GM21526 (cell line): Measurements from ENCODE around the gene HOXC10.

Source experiments
- ATAC-seq: cut with Tn5 transposase; IDR thresholded peaks from one replicate; pipeline ENCODE4 v1.9.1; 2021; ENCODE audit warnings: moderate library complexity; ENCODE audit not compliant: unreplicated experiment, low FRiP score

The HOXC10 gene

DNA sequence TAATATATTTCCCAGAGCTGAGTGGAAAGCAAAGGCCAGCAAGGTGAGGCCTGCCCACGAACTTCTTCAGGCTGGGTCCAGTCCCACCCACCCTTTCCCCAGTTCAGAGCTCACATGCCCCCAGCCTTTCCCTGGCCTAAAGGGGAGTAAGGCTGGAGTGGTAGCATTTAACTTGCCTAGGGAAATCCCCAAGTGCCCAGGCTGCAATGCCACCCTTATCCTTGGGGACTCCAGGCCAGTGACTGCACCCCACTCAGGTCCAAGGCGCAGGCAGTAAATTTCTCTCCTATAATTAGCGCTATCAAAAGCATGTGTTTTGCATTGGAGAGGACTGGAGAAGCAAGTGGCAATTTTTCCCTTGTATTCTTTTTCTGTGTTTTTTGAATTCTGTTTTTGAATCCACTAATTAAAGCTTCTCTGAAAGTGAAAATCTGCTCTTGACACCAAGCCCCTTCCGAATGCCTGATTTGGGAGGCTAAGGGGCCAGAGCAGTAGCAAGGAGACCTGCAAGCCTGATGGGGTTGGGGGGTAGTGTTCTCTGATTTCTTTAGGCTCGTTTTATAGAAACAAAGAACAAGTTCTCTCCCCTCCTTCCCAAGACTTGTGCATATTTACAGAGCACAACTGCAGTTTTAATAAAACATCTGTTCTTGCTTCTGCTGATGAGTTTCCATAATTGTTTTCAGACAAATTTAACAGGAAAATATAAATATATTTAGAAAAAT, 39.8 kb downstream of the HOXC10 start:
- ATAC-seq = no peak

DNA sequence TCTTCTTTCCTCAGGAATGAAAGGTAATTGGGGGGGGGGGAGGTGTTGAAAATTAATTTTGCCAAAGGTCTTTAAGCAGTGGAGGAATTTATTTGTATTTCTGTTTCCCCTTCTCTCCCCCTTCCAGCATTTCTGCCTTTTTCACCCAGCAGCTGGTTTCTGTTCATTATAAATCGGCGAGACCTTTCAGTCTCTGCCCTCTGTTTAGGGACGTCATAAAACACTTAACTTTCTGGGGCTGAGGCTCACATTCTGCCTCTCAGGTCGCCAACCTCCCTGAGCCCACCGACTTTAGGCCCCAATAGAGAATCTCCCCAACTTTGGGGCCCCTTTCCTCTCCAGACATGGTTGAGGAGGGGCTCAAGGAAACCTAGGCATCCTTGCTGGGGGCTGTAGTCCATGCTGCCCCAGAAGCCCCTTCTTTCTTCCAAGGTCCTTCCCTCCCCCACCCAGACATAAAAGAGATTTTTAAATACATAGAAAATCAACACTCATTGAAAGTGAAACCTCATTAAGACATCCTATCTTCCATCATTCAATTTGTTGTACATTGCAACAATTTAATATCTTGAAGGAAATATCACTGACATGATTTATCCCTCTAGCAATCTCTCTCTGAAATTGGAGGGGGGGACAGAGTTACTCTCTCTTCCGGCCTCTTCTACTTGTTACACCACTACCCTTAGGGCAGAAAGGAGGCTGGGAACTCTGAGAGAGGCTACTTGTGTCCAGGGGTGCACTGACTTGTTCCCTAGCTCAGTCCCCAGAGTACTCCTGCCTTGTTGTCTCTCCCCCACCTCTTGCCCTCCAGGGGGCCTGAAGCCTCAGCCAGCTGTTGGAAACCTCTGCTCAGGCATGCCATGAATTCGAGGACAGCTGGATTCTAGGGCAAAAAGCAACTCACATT, 40.8 kb downstream of the HOXC10 start:
- no peak for ATAC-seq

DNA sequence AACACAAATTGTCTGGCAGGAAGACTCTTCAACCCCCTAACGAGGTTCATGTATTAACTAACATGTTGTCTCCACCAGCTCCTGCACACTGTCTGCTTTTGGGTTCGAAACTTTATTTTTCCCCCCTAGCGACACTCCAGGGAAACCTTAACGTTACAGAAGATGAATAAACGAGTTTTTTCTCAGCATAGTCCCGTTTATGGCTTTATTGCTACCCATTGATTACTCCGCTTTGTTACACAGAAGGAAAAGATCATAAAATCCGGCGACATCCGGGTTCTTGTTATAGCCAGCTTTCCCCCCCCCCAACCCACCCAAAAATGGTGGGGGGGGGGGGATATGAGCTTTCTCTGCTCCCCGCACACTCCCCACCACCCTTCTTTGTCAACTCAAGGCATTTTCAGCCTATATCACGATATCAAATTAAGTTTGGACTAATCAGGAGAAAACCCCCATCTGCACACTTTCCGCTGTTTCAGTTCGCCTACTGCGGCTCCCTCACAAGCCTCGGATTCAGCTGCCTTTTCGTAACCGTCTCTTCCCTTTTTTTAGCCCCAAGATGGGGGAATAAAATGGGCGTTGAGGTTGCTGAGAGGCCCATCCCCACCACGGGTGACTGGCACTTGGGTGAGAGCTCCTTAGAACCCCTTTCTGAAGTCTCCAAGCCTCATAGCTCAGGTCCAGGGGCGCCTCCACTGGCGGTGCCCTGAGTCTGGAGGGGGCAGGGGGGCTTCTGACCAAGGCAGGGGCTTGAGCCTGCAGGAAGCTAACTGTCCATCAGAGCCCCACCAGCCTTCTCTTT, 41.9 kb downstream of the HOXC10 start:
- ATAC-seq = no peak

DNA sequence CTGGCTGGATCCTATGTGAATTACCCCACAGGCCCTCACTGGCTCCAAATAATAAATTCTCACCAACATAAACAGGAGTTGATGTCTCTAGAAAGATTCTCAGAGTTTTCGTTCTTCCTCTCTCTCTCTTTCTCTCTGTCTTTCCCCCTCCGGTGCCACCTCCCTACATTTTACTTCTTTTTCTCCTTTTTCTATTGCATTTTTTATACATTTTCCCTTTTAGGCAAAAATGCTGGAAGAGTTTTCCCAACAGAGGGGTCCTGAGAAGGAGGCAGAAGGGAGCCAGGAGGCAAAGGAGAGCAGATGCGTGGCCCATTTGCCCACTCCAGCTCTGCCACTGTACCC, 42.5 kb downstream of the HOXC10 start:
- ATAC-seq = no peak

DNA sequence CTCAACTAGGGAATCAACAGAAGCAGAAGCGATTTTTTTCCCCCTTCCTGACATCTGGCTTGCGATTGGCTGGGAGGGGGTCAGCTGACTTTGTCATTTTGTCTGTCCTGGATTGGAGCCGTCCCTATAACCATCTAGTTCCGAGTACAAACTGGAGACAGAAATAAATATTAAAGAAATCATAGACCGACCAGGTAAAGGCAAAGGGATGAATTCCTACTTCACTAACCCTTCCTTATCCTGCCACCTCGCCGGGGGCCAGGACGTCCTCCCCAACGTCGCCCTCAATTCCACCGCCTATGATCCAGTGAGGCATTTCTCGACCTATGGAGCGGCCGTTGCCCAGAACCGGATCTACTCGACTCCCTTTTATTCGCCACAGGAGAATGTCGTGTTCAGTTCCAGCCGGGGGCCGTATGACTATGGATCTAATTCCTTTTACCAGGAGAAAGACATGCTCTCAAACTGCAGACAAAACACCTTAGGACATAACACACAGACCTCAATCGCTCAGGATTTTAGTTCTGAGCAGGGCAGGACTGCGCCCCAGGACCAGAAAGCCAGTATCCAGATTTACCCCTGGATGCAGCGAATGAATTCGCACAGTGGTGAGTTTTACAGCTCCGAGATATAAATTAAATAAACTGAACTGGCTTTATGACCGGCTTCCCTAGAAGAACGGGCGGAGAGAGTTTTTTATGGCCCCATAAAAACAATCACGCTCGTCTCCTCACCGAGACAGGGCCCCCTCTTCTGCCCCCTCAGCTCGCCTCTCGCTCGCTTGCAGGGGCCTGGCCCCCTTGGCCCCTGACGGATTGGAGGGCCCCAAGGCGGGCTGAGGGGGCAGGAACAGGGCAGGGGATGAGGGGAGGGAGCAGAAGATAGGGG, 43.6 kb downstream of the HOXC10 start, which contains the start of gene HOXC6:
TSS of gene HOXC6 (plus strand) at position 127 of the 888 bp plus-strand sequence. CDS start at position 209, 82 bp downstream.
- ATAC-seq = no peak

DNA sequence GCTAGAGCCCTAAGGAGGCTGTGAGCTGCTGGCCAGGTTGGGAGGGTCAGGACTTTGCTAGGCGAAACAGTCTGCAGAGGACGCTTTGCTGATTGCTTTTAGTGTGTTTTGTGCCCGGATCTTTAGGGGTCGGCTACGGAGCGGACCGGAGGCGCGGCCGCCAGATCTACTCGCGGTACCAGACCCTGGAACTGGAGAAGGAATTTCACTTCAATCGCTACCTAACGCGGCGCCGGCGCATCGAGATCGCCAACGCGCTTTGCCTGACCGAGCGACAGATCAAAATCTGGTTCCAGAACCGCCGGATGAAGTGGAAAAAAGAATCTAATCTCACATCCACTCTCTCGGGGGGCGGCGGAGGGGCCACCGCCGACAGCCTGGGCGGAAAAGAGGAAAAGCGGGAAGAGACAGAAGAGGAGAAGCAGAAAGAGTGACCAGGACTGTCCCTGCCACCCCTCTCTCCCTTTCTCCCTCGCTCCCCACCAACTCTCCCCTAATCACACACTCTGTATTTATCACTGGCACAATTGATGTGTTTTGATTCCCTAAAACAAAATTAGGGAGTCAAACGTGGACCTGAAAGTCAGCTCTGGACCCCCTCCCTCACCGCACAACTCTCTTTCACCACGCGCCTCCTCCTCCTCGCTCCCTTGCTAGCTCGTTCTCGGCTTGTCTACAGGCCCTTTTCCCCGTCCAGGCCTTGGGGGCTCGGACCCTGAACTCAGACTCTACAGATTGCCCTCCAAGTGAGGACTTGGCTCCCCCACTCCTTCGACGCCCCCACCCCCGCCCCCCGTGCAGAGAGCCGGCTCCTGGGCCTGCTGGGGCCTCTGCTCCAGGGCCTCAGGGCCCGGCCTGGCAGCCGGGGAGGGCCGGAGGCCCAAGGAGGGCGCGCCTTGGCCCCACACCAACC, 44.8 kb downstream of the HOXC10 start:
- no peak for ATAC-seq

DNA sequence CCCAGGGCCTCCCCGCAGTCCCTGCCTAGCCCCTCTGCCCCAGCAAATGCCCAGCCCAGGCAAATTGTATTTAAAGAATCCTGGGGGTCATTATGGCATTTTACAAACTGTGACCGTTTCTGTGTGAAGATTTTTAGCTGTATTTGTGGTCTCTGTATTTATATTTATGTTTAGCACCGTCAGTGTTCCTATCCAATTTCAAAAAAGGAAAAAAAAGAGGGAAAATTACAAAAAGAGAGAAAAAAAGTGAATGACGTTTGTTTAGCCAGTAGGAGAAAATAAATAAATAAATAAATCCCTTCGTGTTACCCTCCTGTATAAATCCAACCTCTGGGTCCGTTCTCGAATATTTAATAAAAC, 45.5 kb downstream of the HOXC10 start:
- ATAC-seq = no peak

DNA sequence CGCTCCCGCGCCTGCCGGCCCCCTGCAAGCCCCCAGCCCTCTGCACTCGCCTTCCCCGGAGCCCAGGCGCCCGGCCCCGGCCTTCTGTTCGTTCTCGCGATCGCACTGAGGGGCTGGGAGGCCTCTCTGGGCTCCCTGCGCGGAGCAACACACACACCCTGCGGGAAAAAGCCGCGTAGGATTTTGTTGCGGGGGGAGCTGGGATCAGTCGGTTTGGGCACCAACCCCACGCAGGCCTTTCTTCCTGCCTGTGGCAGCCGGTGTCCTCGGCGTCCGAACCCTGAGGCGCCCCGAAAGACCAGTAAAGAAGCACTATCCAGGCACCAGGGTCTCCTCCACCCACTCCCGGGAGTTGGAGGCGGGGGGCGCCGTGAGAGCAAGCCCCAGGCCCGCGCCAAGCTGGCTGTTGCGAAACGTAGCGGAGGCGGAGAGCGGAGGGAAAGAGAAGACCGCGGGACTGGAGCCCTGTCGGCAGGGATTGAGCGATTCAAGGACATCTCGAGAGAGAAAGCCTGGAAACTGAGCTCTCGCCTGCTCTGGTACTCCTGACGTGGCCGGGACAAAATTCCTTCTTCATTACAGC, 46.0 kb downstream of the HOXC10 start:
- ATAC-seq = no peak

DNA sequence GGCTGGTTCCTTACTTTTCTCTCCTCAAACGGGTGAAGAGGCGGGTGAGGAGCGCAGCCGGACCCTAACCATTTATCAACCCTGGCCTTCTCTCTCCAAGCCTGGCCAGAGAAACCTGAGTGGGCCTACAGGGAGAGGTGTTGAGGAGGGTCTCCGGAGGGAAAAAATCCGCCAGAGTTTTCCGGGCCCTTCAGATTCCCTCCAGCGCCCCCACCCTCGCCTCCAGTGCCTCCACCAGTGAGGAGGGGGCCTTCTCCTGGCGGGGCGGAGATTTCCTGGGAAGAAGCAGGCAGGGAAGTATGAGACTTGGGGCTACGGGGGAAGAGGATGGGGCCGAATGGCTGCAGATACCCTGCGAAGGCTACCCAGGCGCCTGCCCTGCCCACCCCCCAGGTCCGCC, 46.5 kb downstream of the HOXC10 start:
- no peak for ATAC-seq

DNA sequence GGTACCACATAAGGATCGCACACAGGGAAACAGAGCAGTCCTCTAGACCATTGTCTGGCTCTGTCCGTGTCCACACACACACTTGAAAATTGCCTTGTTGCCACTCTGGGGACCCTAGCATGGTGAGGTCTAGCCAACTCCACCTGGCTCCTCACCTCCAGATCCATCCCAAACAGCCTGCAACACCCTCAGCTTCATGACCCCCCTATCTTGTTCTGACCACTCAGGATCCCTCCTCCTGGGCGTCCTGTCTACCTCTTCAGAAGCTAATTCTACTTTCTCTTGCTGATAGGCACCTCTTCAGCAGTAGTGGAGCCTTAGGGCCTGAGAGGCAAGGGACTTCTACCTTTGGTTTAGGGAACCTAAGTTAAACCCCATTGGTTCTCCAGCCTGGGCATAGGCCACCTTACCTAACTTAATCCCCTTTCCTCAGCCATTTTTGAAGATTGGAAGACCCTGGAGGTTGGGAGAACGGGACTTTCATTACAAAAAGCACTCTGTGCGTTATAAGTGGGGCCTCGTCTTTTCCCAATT, 47.2 kb downstream of the HOXC10 start:
- no peak for ATAC-seq

DNA sequence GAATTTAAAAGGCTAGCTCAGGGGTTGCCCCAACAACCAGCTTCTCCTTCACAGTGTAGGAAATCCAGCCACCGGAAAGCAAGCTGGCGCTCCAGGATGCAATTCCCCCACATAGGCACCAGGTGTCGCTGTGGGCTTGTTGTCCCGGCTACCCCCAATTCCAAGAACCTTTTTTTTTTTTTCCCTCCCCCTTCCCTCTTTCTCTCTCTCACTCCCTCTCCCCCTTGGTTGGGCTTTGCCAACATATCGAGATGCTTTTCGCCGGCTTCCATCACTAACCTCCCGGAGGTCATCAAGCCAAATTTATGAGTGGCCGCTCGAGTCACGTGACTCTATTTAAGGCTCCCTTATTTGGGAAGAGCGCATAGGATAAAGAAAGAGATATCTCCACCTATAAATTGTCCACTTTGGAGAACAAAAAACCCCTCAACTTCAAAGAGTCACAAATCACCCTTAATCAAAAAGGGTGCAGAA, 47.7 kb downstream of the HOXC10 start, which contains the start of gene HOXC5:
TSS of gene HOXC5 (plus strand) at position 424 of the 474 bp plus-strand sequence. CDS start 73 bp downstream, outside the sequence.
- ATAC-seq = no peak

DNA sequence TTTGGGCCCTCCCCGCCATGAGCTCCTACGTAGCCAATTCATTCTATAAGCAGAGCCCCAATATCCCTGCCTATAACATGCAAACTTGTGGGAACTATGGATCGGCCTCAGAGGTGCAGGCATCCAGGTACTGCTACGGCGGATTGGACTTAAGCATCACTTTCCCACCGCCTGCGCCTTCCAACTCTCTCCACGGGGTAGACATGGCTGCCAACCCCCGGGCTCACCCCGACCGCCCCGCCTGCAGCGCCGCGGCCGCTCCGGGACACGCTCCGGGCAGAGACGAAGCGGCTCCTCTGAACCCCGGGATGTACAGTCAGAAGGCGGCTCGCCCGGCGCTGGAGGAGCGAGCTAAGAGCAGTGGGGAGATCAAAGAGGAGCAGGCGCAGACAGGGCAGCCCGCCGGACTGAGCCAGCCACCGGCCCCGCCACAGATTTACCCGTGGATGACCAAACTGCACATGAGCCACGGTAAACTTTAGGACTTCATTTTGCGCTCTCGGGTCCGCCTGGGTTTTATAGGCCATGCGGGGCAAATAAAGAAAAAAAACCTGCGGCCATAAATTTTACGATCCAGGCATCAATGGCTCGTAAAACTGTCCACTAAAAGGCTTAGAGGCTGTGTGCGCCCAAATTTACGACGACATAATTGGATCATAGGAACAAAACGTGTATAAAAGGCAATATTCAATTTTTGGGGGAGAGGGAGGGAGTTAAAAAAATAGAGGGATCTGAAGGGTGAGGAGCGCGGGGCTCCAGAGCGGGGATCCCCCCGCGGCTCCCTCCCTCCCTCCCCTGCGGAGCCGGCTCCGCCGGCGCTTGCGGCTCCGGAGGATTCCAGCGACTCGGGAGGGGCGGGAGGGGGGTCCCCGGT, 48.4 kb downstream of the HOXC10 start:
- ATAC-seq = no peak

DNA sequence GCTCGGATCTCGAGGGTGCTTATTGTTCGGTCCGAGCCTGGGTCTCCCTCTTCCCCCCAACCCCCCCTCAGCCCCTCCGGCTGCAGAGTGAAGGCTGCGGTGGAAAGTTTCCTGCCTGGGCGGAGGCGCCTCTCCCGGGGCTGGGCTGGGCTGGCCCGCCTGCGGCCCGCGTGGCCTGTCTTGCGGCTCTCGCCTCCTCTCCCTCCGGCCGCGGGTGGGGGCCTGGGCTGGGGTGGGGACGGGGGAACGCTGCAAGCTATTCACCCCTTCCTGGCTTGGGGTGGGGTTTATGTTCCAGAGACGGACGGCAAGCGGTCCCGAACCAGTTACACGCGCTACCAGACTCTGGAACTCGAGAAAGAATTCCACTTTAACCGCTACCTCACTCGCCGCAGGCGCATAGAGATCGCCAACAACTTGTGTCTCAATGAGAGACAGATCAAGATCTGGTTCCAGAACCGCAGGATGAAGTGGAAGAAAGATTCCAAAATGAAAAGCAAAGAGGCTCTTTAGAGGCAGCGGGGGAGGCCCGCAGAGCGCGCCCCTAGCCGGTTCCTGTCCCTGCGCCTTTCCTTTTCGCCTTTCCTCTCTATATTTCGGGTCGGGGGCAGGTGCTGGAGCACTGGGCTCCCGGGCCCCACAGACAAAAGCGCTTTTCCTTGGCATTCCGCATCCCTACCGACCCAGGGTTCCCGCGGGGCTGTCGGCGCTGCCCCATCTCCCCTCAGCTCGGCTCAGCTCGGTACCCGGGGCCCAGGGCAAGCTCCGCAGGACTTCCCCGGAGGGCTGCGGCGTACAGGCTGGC, 49.2 kb downstream of the HOXC10 start:
- no peak for ATAC-seq

DNA sequence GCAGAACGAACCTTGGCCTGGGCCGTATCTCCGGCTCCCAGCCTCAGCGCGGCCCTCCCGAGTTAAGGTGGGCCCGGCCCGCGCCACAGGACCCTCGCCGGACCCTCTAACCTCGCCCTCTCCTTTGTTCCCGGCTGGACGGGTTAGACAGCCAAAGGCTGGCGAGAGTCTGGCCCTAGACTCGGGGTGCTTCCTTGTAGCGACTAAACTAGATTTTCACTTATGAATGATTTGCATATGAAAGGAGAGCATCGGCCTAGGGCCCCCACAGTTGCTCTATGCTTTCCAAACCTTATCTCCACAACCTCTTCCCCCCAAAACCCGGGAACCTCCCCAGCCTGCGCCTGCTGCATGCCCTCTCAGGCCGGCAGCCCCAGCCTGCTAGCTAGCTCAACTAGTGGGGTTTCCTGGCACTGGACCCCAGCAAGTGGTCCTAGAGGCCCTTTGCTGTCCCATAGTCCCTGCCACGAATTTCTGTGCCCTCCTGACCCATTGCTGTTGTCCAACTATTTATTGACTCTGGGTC, 49.9 kb downstream of the HOXC10 start:
- no peak for ATAC-seq

DNA sequence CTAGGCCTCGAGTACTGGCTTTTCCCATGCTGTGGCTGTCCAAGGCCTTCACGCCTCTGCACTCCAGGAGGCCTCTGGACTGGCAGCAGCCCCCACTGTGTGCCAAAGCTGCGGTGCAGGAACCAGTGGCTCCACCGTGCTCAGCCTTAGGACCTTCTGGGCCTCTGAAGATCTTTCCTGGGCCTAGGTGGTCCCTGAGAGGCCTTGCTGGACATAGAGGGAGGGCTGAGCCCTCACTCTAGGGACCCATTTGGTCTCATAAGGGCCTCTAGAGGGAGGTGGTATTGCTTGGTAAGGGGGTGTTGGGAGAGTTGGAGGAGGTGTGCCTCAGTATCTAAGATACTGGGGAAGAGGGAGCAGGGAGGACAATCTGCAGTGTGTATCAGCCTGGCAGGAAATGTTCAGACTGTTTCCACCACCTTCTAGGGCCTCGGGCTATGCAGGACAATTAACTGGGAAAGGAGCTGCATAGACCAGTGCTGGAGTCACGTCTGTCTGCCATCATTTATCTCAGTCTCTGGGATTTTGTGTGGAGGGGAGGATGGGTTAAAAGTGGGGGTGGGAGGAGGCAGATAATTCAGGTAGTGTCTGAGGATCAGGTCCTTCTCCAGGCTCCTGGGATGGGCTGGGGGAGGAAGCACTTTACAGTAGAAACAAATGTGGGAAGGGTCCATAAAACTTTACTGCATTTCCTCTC, 50.8 kb downstream of the HOXC10 start:
- no peak for ATAC-seq
